ENCODE results near the gene OR8G5.

- TF ChIP-seq CTCF (IDR thresholded peaks at IDR 0.05; ENCODE audit: insufficient read depth, low read length, poor library complexity, severe bottlenecking) (no peak), EZH2phosphoT487 (conservative IDR thresholded peaks at IDR 0.05; ENCODE audit: low read length) (no peak)
Measured at GRCh38 chr11:124233376-124233775, 22.8 kb upstream of the OR8G5 start.

Data from SU-DHL-6 (cell line).